NK-92 (cell line): Measurements from ENCODE around the gene SLC25A21.
"Not testable (repeated sequence)": the region's sequence is repeated elsewhere in the genome, so short reads cannot be mapped to it uniquely, and the experiment has no call there.

ENCODE experiments used
- DNase-seq: peaks from one replicate; lab custom pipeline; 2025; ENCODE audit not compliant: unreplicated experiment; lab: John Stamatoyannopoulos, UW

SLC25A21 gene

GRCh38 chr14:36844443-36845195 is 327.8 kb downstream of the SLC25A21 start:
- DNase-seq: no peak

- DNase-seq: no peak
Measured at GRCh38 chr14:36843410-36843809, 329.0 kb downstream of the SLC25A21 start.

- no peak for DNase-seq
Measured at GRCh38 chr14:36835128-36835527, 337.3 kb downstream of the SLC25A21 start.

GRCh38 chr14:36834293-36834692 is 338.1 kb downstream of the SLC25A21 start:
- no peak for DNase-seq

- DNase-seq: no peak
Measured at GRCh38 chr14:36829547-36829946, 342.9 kb downstream of the SLC25A21 start.

GRCh38 chr14:36827861-36828260 is 344.5 kb downstream of the SLC25A21 start:
- DNase-seq: no peak

GRCh38 chr14:36826614-36827013 is 345.8 kb downstream of the SLC25A21 start:
- DNase-seq: no peak

- no peak for DNase-seq
Measured at GRCh38 chr14:36824854-36825253, 347.6 kb downstream of the SLC25A21 start.

GRCh38 chr14:36823651-36824050 is 348.8 kb downstream of the SLC25A21 start:
- no peak for DNase-seq

GRCh38 chr14:36822685-36823084 is 349.7 kb downstream of the SLC25A21 start:
- DNase-seq: no peak

GRCh38 chr14:36820901-36821300 is 351.5 kb downstream of the SLC25A21 start:
- DNase-seq: no peak

- DNase-seq: no peak
Measured at GRCh38 chr14:36820111-36820709, 352.2 kb downstream of the SLC25A21 start.

GRCh38 chr14:36818794-36819384 is 353.5 kb downstream of the SLC25A21 start:
- DNase-seq: no peak

GRCh38 chr14:36818246-36818645 is 354.2 kb downstream of the SLC25A21 start:
- DNase-seq: no peak

GRCh38 chr14:36817071-36817930 is 355.1 kb downstream of the SLC25A21 start:
- DNase-seq: no peak

- no peak for DNase-seq
Measured at GRCh38 chr14:36816481-36816880, 355.9 kb downstream of the SLC25A21 start.

GRCh38 chr14:36814783-36815182 is 357.6 kb downstream of the SLC25A21 start:
- not testable (repeated sequence) for DNase-seq

- DNase-seq: no peak
Measured at GRCh38 chr14:36810209-36810608, 362.2 kb downstream of the SLC25A21 start.

GRCh38 chr14:36807727-36808126 is 364.7 kb downstream of the SLC25A21 start:
- no peak for DNase-seq

- DNase-seq: no peak
Measured at GRCh38 chr14:36805131-36805559, 367.3 kb downstream of the SLC25A21 start.

- no peak for DNase-seq
Measured at GRCh38 chr14:36797634-36798033, 374.8 kb downstream of the SLC25A21 start.
